22Rv1 (cell line): ENCODE measurements around the gene NEDD4L.

Experiments
- CTCF ChIP-seq: fragments of 450-650 bp; IDR thresholded peaks from 2 replicates; pipeline ENCODE4 v1.5.1; 2017; ENCODE audit warnings: mild to moderate bottlenecking
- ZFX ChIP-seq: fragments of 450-650 bp; IDR thresholded peaks from 2 replicates; pipeline ENCODE4 v1.6.1; 2017; ENCODE audit warnings: antibody characterized with exemption, borderline replicate concordance

DNA sequence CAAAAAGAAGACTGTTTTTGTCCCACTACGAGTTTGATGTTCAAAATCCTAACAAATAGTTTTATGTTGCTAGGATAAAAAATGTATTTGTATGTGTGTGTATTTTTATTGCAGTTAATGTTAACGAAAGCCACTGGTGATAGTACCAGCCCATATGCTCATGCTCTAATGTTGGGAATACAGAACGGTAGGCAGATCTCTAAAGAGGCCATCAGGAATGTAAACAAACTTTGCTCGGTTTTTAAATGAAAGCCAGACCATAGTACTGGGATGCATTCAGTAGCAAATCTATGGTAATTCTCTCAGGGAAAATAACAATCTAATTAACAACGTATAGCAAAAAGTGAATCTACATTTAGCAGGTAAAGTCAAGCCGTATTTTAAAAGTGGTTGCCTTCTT lies 208.1 kb downstream of the NEDD4L start:
- TF ChIP-seq CTCF = no peak
- TF ChIP-seq ZFX = no peak
